Activated CD4-positive, alpha-beta T cell treated with anti-CD3 and anti-CD28 coated beads, Interleukin-2, Interleukin-4, amounts not matched to agents 100 ng/mL and 50 ng/mL, durations not matched to agents 16 hours and 8 hours (primary cell): ENCODE results near the gene GSX2.
A peak's percentile ranks its signal among the peaks of the same experiment; 100 is the strongest.
"Not testable (repeated sequence)": the region's sequence is repeated elsewhere in the genome, so short reads cannot be mapped to it uniquely, and the experiment has no call there.

Experiments used
- DNase-seq: peaks from one replicate; pipeline ENCODE4 v3.0.0-alpha.2; 2020; ENCODE audit warnings: low spot score

The GSX2 gene

DNA sequence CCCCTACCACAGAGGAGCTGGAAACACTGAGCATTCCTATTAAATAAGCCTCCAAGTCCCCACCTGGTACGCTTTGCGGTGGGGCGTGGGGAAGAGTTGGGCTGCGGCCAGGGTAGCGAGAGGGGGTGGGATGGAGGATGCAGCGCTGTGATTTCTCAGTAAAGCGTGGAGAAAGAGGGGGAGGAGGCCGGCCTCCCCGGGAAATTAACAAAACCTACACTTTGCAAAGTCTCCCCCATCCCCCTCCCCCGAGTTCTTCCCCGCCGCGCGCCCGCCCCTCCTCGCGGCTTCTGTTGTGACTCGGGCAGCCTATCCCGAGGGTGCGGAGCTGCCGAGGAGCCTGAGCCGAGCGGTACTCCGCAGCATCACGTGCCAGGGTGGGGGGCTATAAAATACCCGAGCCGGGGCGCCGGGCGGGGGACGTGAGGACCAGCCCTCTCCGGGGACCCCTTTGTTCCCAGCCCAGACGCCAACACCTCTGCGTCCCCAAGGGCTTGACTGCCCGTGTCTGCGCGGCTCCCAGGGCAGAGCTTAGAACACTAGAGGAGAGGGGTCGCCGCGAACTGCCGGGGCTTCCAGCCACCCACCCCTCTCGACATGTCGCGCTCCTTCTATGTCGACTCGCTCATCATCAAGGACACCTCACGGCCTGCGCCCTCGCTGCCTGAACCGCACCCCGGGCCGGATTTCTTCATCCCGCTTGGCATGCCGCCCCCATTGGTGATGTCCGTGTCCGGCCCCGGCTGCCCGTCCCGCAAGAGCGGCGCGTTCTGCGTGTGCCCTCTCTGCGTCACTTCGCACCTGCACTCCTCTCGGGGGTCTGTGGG is at the start of gene GSX2:
Gene GSX2, plus strand, starts transcription at position 416 of the 827 bp plus-strand sequence. Its CDS starts 182 bp downstream, at position 598.
- DNase-seq: no peak

DNA sequence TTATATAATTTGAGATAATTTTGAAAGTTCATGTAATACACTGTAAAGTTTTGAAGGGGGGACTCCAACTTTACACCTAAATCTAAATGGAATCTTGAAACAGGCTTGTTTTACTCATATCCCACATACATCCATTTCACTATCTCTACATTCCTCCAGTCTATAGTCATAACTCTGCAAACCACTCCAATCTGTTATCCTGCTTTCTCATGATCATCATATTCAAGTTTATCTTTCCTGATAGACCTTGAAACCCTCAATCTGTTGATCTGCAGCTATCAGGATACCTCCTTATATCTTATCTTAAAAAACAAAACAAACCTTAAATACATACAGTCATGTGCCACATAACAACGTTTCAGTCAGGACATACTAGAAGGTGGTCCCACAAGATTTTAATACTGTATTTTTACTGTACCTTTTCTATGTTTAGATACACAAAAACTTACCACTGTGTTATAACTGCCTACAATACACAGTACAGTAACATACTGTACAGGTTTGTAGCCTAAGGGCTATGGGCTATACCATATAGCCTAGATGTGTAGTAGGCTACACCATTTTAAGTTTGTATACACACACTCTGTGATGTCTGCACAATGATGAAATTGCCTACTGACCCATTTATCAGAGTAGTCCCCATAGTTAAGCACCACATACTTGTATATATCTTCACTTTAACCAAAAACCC is 49.6 kb upstream of the GSX2 start:
- no peak for DNase-seq

DNA sequence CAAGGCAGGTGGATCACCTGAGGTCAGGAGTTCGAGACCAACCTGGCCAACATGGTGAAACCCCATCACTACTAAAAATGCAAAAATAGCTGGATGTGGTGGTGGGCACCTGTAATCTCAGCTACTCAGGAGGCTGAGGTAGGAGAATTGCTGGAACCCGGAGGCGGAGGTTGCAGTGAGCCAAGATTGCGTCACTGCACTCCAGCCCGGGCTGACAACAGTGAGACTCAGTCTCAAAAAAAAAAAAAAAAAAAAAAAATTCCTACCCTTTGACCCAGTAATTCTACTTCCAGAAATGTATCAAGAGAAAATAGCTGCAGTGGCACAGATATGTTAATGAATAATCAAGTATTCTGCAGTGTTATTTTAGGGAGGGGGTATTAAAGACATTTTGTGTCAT is 46.6 kb upstream of the GSX2 start:
- DNase-seq: not testable (repeated sequence)

DNA sequence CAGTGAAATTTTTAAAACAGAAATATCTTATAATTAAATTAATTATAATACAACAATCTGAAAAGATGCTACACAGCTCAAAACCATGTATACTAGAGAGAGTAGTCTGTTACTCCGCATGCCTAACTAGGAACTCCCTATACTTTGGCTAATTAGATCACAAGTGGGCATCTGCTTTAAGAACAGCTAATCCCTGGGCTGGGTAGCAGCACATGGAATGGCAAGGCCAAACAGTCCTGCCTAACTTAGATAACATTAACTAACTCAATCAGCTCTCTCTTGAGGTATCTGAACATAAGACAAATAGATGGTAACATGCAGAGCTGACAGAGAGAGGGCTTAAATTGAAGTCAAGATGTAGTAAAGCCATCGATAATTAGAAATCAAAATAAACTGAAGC is 45.5 kb upstream of the GSX2 start:
- no peak for DNase-seq

DNA sequence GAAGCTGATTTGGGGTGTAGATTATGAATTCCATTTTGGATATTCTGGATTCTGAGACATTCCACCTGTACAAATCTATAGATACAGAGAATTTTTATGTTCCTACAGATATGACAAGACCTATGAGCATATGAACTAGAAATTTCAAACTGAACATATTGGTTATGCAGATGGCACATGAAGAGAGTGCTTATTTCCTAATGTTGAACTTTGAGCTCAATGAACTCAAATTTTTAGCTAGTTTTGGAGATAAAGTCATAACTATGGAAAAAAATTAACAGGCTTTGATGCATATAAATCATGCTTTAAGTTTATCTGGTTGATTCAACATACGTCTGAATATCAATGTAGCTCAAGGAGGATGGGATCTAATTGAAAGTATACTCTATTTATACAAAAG is 44.5 kb upstream of the GSX2 start:
- no peak for DNase-seq

DNA sequence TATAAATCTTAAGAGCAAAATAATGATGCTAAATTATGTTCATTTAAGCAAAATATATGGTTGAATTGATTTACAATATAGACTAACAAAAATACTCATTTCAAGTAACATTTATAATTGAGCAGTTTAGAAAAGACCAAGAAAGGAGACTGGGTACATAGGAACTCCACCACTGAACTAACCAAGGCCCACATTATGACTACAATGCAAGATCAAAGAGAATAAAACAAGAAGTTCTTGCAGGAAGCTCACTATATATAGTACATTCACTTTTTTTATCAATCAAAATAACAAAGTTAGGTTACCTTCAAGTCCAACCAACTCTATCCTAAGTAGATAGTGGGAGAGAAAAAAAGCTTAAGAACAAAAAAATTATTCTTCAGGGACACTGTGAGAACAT is 43.6 kb upstream of the GSX2 start:
- DNase-seq: no peak

DNA sequence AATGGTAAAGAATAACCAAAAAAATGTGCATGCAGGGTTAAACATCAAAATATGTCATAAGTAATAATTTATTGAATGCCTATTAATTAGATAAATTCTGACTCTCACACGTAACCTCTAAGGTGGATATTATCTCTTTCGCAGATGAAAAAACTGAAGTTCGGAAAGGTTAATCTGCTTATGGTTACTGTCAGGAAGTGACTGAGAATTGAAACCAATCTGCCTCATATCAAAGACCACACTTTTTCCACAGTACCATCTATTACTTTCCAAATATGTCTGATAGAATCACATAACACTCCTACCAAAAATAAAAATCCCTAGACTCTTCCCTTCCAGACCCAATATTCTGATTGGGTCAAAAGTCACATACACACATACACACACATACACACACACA is 41.8 kb upstream of the GSX2 start:
- peak; percentile 49 for DNase-seq

DNA sequence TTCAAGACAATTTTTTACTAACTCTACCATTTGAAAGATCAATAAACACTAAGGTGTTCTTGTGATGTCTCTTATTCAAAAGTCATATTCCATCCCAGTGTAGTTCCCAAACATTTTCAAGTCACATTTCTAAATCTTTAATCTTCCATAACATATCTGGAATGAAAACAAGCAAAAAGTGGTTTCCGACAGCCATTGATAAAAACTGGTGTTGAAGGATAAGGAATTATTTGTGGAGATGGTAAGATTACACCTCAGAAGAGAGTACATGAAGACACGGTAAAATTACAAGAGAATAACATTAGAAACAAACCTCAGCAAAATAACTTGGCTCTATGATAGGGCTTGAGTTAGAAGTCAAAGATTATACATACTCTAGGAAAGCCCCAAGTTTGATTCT is 39.8 kb upstream of the GSX2 start:
- no peak for DNase-seq

DNA sequence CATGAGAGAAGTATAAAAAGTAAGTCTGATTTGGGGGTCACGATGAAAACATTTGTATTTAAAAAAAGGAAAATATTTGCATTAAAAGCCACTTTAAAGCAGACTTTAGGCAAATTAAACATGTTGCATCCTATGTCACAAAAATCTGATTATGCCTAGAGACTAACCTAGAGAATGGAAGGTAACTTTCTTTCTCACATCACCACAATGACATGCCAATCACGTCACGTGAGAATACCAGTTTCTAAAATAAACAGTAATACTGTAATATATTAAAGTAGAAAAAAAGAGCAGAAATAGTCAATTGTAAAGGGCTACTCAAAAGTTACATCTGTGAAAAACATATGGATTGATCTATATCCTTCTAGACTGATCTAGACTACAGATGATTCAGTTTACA is 38.9 kb upstream of the GSX2 start:
- no peak for DNase-seq

DNA sequence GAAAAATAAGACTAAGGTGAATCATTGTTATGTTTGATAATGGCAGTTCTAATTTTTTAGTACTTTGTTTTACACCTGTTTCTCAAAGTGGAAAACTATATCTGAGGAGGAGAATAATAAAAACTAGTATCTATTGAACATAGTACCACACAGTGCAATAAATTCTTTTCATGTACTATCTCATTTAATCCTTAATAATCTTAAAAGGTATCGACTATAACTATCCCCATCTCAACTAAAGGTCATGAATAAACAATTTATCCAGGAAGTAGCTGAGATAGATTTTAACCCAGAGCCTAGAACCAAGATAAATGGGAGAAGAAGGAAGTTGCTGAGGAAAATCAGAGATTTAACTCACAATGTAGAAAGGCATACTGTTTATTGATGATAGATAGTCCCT is 38.1 kb upstream of the GSX2 start:
- no peak for DNase-seq

DNA sequence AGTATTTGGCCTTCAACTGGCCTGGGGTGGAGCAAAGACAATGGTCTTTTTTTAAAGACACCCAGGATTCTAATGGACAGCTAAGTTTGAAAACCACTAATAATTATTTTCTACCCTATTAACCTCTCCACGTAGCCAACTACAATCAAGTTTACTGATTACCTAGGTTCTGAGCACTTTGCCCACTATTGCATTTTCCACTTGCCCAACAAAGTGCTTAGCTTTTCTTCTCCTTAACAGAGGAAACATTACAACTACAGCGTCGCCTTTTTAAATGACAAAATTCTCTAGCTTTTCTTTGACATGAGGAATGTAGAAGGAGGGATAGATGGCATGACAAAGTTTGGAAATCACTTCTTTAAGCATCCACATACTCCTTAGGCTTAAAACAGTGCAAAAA is 37.6 kb upstream of the GSX2 start:
- no peak for DNase-seq

DNA sequence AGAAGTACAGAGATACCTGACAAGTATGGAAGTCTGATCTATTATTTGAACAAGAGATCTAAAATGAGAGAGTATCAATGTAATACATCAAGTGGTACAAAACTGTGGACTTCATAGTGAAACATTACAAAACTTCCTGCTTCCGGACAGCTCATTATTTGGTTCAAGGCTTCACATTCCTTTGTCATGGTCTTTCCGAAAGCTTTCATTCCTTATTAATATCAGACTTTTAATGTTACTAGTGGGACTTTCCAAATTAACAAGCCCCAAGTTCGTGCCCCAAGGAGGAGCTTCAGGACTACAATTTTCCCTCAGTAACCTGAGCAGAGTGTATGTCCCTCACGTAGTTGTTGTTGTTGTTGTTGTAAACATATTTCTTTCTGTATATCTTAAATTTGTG is 36.7 kb upstream of the GSX2 start:
- peak; percentile 54 for DNase-seq

DNA sequence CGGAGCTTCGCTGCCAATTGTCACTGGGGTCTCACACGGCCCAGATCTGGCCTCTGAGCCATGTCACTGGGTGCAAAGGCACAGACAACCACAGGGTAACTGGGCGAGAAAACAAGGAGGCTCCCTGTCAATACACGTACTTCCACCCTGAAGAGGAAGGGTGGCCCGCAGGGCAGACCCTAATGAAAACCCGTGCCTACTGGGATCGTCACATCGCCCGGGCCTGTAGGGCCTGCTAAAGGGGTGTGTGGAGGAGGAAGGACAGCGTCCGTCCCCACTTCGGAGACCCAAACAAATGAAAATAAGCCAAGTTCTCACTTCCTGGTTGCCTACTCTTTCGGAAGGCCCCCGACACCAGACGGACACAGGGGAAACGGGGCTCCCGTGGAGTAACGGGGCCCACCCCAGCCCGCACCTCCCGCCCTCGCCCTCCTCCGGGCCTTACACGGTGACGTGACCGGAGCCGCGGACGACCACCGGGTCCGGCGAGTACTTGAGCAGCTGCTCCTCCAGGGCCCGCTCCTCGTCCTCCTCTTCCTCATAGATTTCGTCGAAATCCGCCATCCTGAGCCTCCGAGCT is 36.1 kb upstream of the GSX2 start:
- no peak for DNase-seq

DNA sequence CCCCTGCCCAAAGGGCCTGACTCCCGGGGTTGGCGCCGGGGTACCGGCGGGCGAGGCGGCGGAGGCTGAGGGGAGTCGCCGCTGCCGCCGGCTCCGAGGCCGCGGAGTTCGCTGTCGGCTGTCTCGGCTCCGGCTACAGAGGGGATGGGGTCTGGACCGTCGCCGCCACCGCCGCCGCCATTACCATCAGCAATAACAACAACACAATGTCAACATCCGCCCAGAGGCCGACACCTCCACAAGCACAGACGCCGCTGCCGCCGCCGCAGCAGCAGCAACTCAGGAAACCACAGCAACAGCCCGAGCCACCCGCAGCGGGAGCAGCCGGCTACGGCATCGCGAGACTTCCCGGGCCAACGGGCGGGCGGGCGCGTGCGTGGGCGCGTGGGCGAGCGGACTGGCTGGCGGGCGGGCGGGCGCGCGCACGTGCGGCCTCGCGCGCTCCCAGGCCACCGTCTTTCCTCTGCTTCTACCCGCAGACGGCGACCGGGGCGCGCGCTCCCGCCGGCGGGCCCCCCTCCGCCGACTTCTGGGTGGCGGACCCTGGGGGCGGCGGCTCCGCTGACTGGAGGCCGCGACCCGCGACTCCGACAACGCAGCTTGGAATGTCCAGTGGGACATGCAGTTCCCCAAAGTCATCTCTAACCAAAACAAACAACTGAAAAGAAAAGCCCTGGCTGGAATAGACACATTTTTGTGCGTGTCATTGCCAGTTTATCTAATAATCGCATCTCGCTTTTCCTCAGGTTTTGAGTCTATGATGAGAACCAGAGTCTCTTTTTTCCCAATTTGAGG is 35.4 kb upstream of the GSX2 start, which contains the start of gene CHIC2:
Gene CHIC2, minus strand, starts transcription at position 289 of the 795 bp plus-strand sequence. CDS start 305 bp downstream, outside the sequence.
- DNase-seq: peak; percentile 96

DNA sequence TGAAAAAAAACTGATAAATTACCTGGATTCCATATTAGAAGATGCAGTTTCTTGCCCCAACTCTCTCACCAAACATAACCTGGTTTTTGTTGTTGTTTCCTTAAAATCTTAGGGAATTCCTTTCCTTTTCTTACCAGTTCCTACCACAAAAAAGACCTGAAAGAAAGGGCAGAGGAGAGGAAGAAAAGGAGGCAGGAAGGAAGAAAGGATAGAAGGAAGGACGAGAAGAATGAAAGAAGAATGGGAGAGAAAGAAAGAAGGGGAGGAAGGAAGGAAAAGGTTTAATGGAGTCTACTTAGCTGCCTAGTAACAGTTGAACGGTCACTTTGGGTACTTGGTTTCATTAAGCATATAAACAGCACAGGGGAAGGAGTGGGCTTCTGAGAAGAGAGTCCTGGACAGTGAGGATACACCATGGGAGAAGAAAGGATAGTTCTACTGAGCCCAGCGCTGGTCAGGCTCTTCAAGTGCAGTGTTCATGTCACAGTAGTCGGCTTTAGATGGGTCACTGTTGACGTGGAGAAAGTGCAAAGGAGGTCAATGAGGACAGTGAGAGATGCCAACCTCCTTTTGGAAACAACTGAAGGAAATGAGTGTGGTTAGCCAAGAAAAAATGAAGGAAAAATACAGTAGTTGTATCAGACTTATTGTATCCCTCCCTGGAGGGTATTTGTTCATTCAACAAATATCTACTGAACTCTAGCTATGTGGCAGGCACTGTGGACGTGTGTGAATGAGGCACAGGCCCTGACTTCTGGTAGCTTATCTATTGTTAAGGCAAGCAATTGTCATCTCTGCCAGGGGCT is 34.5 kb upstream of the GSX2 start:
- no peak for DNase-seq

DNA sequence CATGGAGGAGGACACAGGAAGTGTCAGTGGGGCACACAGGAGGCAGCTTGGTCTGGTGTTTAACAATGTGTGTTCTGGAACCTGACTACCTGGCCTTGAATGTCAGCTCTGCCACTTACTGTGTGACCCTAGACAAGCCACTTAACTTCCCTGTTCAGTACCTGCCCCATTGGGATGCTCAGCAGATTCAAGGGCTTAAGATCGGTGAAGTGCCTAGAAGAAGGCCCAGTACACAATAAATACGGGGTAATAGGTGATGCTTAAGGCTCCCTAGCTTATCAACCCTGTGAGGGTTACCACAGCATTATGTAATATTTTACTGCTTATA is 33.9 kb upstream of the GSX2 start:
- DNase-seq: no peak

DNA sequence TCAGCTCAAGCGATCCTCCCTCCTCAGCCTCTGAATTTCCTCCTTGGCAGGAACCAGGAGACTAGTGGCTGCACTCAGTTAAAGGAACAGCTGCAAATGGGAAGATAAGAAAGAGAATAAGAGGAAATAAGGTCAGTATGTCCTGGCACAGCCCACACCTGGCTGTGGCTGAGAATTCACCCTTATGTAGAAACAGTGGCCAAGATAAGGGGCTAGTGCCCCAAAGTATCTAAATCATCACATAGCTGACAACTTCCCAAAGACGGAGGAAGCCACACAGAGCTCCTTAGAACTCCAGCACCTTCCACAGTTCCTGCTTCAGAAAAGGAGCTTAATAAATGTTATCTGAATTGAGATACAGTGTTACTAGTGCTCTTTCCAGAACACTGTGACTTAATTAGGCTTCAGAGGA is 33.2 kb upstream of the GSX2 start:
- DNase-seq: no peak

DNA sequence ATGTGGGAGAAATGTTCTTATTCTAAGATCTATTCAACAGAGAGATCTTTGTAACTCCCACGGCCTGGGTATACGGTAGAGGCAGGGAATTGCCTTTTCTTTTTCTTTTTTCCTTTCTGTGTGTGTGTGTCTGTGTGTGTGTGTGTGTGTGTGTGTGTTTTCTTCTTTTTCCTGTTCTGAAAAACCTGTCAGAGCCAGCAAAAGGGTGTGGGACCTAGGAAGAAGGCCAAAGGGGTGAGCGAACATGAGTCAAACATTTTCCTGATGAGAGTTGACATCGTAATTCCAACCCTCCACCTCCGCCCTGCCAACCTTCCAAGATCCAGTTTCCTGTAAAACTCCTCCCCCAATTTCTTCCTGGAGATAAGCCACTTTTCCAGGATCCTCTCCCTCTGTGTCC is 32.8 kb upstream of the GSX2 start:
- no peak for DNase-seq

DNA sequence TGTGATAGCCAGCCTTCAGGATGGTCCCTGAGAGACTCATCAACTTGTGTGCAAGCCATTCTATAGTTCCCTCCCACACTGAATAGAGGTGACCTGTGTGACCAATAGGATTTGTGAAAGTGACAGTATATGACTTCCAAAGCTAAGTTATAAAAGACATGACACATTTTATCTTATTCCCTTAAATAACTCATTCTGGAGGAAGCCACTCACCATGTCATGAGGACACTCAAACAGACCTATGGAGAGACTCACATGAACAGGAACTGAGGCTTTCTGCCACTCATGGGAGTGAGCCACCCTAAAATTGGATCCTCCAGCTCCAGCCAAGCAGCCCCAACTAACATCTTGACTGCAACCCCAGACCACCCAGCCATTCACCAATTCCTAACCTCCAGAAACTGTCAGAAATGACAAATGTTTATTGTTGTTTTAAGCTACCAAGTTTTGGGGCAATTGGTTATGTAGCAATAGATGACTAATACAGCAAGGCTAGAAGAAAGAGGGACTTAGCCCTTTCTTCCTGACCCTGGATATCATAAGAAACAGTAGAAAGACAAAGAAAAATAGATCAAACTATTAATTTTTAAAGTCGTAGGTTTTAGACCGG is 26.6 kb upstream of the GSX2 start:
- DNase-seq: no peak

DNA sequence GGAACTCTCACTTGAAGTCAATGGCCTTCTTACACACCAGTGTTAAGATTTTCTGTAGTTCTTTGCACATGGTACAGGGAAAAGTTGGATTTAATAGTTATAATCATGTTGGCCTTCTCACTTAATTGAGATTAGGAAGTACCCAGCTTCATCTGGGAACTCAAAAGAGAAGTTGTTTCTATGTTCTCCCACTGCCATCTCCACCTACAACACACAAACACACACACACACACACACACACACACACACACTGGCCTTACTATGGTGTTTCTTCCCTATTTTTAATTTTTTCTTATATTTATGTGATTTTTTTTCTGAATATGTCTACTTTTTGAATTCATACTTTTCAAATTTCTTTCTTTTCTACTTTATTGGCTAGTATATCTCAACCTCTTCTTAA is 25.6 kb upstream of the GSX2 start:
- no peak for DNase-seq

DNA sequence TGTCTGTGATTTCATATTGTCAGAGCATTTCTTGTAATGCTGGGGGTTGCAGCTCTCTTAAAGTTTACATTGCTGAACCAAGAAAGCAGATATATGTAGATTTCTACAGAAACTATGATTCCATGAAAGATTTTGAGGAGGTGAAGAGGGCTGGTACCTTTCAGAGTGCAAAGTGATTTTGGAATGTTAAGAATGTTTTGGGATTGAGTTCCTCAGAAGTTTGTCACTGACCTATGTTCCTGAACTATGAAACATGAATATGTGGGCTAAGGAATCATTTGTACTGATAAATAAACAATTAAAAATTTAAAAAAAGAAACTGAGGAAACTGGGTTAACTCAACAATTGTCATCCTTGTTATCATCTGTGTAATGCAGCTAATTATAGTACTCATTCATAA is 23.3 kb upstream of the GSX2 start:
- DNase-seq: no peak
